Skeletal muscle cell (primary cell): ENCODE data around the gene ACP7.
"Not testable (repeated sequence)": the region's sequence is repeated elsewhere in the genome, so short reads cannot be mapped to it uniquely, and the experiment has no call there.

Experiments used
- DNase-seq: peaks from one replicate; pipeline ENCODE4 v3.0.0-alpha.2; 2010; ENCODE audit warnings: low read depth
- H3K4me3 ChIP-seq: 2 replicates; pipeline ENCODE4 v1.5.1; 2011; ENCODE audit warnings: low read depth, mild to moderate bottlenecking, control low read depth, low read length, moderate library complexity

ACP7 gene

DNA sequence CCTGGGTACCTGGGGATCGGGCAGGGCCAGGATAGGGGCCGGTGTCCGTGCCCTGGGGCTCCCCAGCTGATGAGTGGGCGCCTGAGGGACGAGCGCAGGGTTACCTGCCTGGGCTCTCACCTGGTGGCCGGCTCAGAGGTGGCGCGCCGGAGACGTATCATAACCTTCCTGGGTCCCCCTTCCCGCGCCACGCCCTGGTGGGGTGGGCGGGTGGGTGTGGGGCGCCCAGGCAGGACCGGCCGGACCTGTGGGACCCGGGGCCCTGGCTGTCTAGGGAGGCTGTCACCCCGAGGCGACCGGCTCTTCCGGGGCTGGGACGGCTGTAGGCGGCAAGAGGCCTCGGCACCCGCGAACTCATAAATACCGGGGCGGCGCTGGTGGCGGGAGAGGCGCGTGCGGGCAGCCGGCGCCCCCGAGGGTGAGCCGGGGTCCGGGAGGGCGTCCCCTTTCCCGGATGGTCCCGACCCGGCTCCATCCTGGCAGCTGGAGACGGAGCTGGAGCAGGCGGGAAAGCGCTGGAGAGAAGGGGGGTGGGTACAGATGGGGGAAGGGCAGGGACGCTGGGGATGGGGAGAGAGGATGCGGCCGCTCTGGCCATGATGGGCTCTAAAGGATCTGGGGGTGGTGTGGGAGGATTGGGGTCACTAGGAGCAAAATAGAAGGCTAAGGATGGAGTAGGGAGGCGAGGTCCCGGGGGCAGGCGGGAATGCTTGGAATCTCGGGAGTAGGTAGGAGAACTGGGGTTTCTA lies at the start of gene ACP7:
TSS of gene ACP7 (plus strand) at position 386 of the 749 bp plus-strand sequence. CDS start 902 bp downstream, outside the sequence.
- no peak for DNase-seq

DNA sequence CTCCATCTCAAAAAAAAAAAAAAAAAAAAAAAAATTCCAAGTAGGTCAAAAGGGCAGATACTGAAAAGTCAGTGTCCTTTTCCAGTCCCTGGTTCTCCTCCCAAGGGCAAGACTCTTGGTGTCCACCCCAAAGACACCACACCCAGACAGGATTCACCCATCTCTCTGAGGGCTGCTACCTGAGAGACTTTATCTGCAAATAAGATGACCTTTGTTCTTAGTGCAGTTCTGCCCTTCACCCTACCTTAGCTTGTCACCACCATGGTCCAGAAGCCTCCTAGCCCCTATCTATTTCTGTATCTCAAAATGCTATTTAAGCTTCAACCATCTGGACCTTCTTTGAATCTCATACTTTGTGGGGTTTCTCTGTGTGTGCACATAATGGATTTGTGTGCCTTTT lies 47.6 kb upstream of the ACP7 start:
- DNase-seq = no peak
- H3K4me3 ChIP-seq = no peak overlapping the region

More for the DNA sequence above, at the start of gene ACP7:
- H3K4me3 ChIP-seq = peak within 1 kb of the TSS; percentile 50

DNA sequence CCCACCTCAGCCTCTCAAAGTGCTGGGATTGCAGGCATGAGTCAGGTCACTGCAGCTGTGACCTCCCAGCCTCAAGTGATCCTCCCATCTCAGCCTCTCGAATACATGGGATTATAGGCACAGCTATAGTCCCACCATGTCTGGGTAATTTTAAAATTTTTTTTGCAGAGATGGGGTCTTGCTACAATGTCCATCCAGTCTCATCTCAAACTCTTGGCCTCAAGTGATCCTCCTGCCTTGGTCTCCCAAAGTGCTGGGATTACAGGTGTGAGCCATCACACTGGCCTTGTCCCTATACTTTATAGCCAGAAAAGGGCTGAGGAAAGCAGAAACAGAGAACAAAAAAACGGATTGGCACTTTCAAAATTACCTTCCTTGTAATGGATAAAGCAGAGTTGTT lies 47.0 kb upstream of the ACP7 start:
- no peak overlapping the region for H3K4me3 ChIP-seq
- no peak for DNase-seq

DNA sequence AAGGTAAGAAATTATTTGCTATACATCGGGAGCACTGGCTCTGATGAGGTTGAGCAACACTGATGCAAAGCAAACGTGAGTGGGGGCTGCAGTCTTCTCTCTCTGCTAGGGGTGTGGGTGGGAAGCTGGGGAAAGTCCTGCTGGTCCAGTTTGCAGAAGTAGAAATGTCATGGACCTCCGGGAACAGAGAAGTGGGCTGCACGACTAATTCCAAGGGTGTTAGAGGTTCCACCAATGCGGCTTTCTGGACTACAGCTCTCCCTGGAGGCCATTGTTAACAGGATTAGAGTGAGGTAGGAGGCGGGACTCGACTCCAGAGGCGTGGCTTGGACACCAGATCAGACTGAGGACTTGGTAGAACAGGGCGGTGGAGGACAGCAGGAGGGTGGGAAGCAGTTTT lies 46.1 kb upstream of the ACP7 start:
- no peak for DNase-seq
- H3K4me3 ChIP-seq = no peak overlapping the region

DNA sequence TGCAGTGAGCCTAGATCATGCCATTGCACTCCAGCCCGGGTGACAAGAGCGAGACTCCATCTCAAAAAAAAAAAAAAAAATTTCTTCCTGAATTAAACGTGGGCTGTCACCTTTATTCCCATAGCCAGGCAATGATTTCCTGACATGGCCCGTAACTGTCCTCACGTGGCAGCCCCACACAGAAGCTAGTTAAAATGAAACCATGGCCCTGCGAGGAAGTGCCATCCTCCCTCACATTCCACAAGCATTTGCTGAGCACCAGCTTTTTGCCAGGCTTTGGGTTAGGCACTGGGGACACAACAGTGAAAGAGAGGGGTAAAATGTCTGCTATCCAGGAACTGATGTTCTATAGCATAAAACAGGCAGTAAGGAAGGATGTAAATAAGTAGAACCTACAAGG lies 38.7 kb upstream of the ACP7 start:
- DNase-seq = no peak
- no peak overlapping the region for H3K4me3 ChIP-seq

GRCh38 chr19:39046037-39046821 lies 37.9 kb upstream of the ACP7 start:
- no peak for DNase-seq
- no peak overlapping the region for H3K4me3 ChIP-seq

DNA sequence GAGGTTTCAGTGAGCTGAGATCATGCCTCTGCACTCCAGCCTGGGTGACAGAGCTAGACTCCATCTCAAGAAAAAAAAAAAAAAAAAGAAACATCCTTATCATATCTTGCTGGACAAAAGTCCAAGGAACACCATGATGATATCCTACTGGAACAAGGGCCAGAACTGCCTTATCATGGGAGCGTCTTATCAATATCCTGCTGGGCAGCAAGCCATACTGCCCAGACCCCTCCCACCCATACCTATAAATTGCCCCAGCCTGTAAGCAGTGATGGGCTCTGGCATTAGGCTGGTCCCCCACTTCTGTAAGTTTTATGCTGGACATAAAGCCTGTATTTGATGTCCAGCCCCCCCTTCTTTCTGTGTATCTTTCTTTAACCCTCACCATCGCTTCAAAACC lies 37.1 kb upstream of the ACP7 start:
- H3K4me3 ChIP-seq = no peak overlapping the region
- no peak for DNase-seq

DNA sequence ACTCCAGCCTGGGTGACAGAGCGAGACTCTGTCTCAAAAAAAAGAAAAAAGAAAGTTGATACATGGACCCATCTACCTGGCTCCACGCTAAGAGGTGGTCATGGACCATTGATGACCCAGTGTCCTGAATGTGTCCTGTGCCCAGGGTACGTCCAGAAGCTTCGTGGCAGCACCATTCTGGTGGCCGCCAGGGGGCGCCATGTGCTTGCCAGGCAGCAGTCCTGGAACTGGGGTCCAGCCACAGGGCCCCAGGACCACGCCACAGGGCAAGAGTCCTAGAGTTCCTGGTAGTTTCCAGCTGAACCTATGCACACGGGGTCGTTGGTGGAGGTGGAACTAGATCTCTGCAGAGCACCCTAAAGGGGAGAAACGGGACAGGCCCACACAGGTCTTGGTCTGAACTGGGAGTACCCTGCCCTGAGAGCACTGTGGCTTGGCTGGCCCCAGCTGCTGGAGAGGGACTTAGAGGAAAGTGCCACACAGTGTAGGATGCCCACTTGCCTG lies 31.9 kb upstream of the ACP7 start:
- H3K4me3 ChIP-seq = no peak overlapping the region
- DNase-seq = no peak

DNA sequence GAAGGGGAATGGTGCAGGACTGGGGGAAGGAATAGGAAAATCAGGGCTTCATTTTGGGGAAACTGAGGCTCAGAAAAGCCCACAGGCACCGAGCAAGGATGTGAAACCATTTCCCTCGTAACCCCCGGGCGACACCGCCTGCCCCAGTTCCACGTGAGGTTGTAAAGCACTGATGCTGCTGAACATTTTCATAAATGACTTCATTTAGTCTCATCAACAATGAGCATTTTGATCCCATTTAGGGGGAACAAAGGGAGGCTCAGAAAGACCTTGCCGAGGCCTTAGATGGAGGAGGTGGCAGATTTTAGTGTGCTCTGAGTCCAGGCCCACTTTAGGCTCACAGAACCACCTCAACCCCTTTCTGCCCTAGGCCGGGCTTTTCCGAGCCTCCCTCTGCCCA lies 31.3 kb upstream of the ACP7 start:
- DNase-seq = no peak
- H3K4me3 ChIP-seq = no peak overlapping the region

GRCh38 chr19:39053276-39054090 lies 30.7 kb upstream of the ACP7 start:
- no peak overlapping the region for H3K4me3 ChIP-seq
- no peak for DNase-seq

DNA sequence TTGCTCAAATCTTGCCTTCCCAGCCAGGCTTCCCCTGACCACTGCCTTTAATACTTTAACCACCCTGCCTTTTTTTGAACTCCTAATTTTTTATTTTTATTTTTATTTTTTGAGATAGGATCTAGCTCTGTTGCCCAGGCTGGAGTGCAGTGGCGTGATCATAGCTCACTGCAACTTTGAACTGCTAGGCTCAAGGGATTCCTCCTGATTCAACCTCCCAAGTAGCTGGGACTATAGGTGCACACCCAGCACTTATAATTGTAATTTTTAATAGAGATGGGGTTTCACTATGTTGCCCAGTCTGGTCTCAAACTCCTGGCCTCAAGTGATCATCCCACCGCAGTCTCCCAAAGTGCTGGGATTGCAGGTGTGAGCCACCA lies 30.1 kb upstream of the ACP7 start:
- H3K4me3 ChIP-seq = no peak overlapping the region
- DNase-seq = no peak

DNA sequence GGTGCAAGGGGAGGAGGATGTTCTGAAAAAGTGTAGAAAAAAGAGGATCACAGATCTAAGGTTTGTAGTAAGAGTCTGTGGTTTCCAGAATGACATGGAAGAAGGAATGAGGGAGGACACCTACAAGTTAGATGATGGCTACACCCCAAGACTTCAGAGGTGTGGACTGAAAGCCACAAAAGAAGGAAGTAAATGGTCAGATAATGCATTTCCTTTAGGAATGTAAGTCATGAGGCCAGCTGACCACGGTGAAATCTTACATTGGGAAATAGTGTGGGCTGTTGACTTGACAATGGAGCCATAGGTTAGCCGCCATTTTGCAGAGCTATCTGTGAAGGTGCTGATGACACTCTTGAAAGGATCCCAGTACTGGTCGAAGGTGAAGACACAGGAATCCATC lies 26.6 kb upstream of the ACP7 start:
- DNase-seq = no peak
- H3K4me3 ChIP-seq = no peak overlapping the region

- DNase-seq = no peak
- H3K4me3 ChIP-seq = no peak overlapping the region
Observed at GRCh38 chr19:39059302-39059701, 24.9 kb upstream of the ACP7 start.

GRCh38 chr19:39060171-39060570 lies 24.0 kb upstream of the ACP7 start:
- no peak for DNase-seq

DNA sequence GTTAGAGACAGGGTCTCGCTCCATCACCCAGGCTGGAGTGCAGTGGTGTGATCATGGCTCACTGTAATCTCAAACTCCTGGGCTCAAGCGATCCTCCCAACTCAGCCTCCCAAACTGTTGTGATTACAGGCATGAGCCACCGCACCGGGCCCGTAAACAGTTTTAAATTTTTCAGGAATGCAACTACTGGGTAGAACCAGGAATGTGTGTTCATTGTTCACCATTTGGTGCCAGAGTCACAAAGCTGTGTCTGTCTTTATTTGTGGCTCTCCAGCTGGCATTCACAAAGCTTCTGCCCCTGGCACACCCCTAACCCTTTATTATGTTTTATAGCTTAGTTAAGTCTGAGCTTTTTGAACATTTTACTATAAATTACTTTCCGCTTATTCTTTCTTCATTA lies 19.8 kb upstream of the ACP7 start:
- DNase-seq = no peak
- H3K4me3 ChIP-seq = no peak overlapping the region

More at GRCh38 chr19:39060171-39060570, 24.0 kb upstream of the ACP7 start:
- no peak overlapping the region for H3K4me3 ChIP-seq

DNA sequence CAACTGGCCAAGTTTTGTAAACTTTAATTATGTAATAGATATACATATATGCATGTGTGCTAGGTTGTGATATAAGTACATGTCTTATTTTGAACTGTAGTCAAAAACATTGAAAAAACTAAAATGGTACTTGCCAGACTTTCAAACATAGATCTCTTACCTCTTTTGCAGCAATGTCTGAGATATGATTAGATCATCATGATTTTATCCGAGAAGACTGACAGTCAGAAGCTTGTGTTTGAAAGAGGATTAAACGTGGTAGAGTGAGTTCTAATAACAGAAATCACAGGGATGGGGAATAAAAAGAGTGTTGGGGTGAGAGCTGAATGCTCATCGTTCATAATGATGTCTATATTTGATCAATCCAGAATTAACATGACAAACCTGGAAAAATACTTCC lies 18.2 kb upstream of the ACP7 start:
- H3K4me3 ChIP-seq = no peak overlapping the region
- no peak for DNase-seq

- no peak for DNase-seq
- no peak overlapping the region for H3K4me3 ChIP-seq
Observed at GRCh38 chr19:39067104-39067503, 17.1 kb upstream of the ACP7 start.

GRCh38 chr19:39068259-39068658 lies 15.9 kb upstream of the ACP7 start:
- H3K4me3 ChIP-seq, DNase-seq: not testable (repeated sequence)

- no peak overlapping the region for H3K4me3 ChIP-seq
- DNase-seq = no peak
Observed at GRCh38 chr19:39070888-39071287, 13.3 kb upstream of the ACP7 start.

DNA sequence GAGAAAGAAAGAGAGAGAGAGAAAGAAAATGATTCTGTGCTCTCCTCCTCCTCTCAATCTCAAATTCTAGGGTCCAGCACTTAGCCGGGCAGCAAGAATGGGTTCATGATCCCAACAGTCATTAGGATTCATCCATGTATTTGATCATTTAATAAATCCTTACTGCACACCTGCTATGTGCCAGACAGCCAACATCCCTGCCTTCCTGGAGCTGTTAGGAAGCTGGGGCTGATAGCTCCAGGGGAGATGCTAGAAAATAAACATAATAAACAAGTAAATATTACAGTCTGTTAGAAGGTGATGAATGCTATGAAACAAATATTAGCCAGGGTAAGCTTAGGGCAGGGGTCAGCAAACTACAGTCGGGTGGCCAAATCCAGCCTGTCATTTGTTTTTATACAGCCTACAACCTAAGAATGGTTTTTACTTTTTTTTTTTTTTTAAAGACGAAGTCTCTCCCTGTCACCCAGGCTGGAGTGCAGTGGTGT lies 9.9 kb upstream of the ACP7 start:
- no peak overlapping the region for H3K4me3 ChIP-seq
- DNase-seq = no peak
